PC-9 (cell line): ENCODE results near the gene ERCC5. TPM values are rescaled to one million over a fixed set of nuclear protein-coding genes. Genes with fewer than 3 reads are reported as not detected.

Source experiments
- BruUV-seq: library from RNA; stranded (reverse); fragments of 400-500 nt; replicated peaks from 2 replicates; lab custom pipeline; 2021; lab: Mats Ljungman, UMichigan
- CTCF ChIA-PET: fragments of 300-600 bp; sonication (Branson Sonifier 250); formaldehyde crosslinking; loops from one replicate; lab custom pipeline; 2022; ENCODE audit warnings: antibody characterized with exemption; lab: Charles Lee
- POLR2A ChIA-PET: fragments of 300-600 bp; sonication (Branson Sonifier 250); formaldehyde crosslinking; loops from one replicate; lab custom pipeline; 2022; ENCODE audit warnings: antibody characterized with exemption; ENCODE audit not compliant: unreplicated experiment; lab: Charles Lee
- DNase-seq, 2 experiments: peaks; one replicate each; pipeline versions ENCODE4 v3.0.0 to v3.0.0-alpha.2; 2015 to 2022; ENCODE audit warnings: mixed read lengths in 1 of 2
- H2AFZ ChIP-seq: fragments of 200-600 bp; sonication (generic); 2 replicates; pipeline ENCODE4 v1.8.1; 2017; ENCODE audit warnings: antibody characterized with exemption
- H3F3A ChIP-seq: fragments of 200-600 bp; sonication (generic); 2 replicates; pipeline ENCODE4 v1.8.1; 2017; ENCODE audit warnings: antibody characterized with exemption, mild to moderate bottlenecking, low read depth; ENCODE audit not compliant: insufficient read depth
- H3K27ac ChIP-seq: fragments of 200-600 bp; sonication (generic); 2 replicates; pipeline ENCODE4 v1.6.1; 2016; ENCODE audit warnings: mixed run types
- H3K27me3 ChIP-seq: fragments of 200-600 bp; sonication (generic); 2 replicates; pipeline ENCODE4 v1.6.1; 2016; ENCODE audit warnings: low read depth, mixed run types; ENCODE audit not compliant: insufficient read depth
- H3K36me3 ChIP-seq: fragments of 200-600 bp; sonication (generic); 2 replicates; pipeline ENCODE4 v1.6.1; 2016; ENCODE audit warnings: low read depth, mixed run types
- H3K4me1 ChIP-seq: fragments of 200-600 bp; sonication (generic); replicated peaks from 2 replicates; pipeline ENCODE4 v1.6.1; 2016; ENCODE audit warnings: mixed run types; ENCODE audit not compliant: insufficient read depth
- H3K4me2 ChIP-seq: fragments of 200-600 bp; sonication (generic); 2 replicates; pipeline ENCODE4 v1.6.1; 2017; ENCODE audit warnings: mixed run types
- H3K4me3 ChIP-seq: fragments of 200-600 bp; sonication (generic); 2 replicates; pipeline ENCODE4 v1.6.1; 2016; ENCODE audit warnings: mixed run types
- H3K79me2 ChIP-seq: fragments of 200-600 bp; sonication (generic); 2 replicates; pipeline ENCODE4 v1.6.1; 2017; ENCODE audit warnings: low read depth, mixed run types
- H3K9me2 ChIP-seq: fragments of 200-600 bp; sonication (generic); 2 replicates; pipeline ENCODE4 v1.8.1; 2017; ENCODE audit warnings: mild to moderate bottlenecking; ENCODE audit not compliant: insufficient read depth
- H3K9me3 ChIP-seq: fragments of 200-600 bp; sonication (generic); 2 replicates; pipeline ENCODE4 v1.8.1; 2016; ENCODE audit warnings: low read depth; ENCODE audit not compliant: insufficient read depth
- H4K20me1 ChIP-seq: fragments of 200-600 bp; sonication (generic); 2 replicates; pipeline ENCODE4 v1.8.1; 2017; ENCODE audit not compliant: insufficient read depth
- CTCF ChIP-seq: fragments of 200-600 bp; sonication (generic); conservative IDR thresholded peaks from 2 replicates; pipeline ENCODE4 v1.6.1; 2017; ENCODE audit warnings: mixed run types, antibody characterized with exemption, mild to moderate bottlenecking, moderate library complexity
- EZH2 ChIP-seq: fragments of 200-600 bp; sonication (generic); IDR thresholded peaks from 2 replicates; pipeline ENCODE4 v1.8.0; 2017; ENCODE audit warnings: antibody characterized with exemption, low read depth
- intact Hi-C: fragments of 100-400 bp; cut with micrococcal nuclease; formaldehyde crosslinking; loops from one replicate; pipeline ENCODE4 v1.10.0; 2022; ENCODE audit not compliant: unreplicated experiment
- total RNA-seq: library from RNA; stranded (reverse); gene quantifications from 2 replicates; pipeline ENCODE4 v1.2.3, GENCODE V29; 2021

The ERCC5 gene
- total RNA-seq, 1 experiment from 2014 or later, result 33.9 TPM

GRCh38 chr13:102873653-102874052, 27.8 kb downstream of the ERCC5 start:
- H3K4me2 ChIP-seq, result no peak overlapping the region

GRCh38 chr13:102875256-102875655, 29.4 kb downstream of the ERCC5 start:
- H3K36me3 ChIP-seq, result peaks cover 51% of the 10 kb centered on the region
- DNase-seq, result no peak
- no peaks in the 10 kb centered on the region for H3K9me3 ChIP-seq
- H3K79me2 ChIP-seq, result peaks cover 7% of the 10 kb centered on the region; the same call in 1 of the 2 replicates
- no peak overlapping the region for H3K4me3 ChIP-seq
- TF ChIP-seq EZH2 (no peak), CTCF (no peak)
- H3K4me2 ChIP-seq, result no peak overlapping the region
- no peaks in the 10 kb centered on the region for H3K9me2 ChIP-seq
- peaks cover 5% of the 10 kb centered on the region for H4K20me1 ChIP-seq
- no peaks in the 10 kb centered on the region for H3K27me3 ChIP-seq
- no TSS peak for BruUV-seq
- H3F3A ChIP-seq, result no peaks in the 10 kb centered on the region; the same call in 1 of the 2 replicates
- POLR2A ChIA-PET, result interaction anchor here (0.5 kb wide), 1 partner anchor 10 kb away, joined by 3 read pairs; no protein-coding TSS in a partner anchor
- intact Hi-C loops, result no loop called here
- H3K27ac ChIP-seq, result no peak overlapping the region
- no peak overlapping the region for H2AFZ ChIP-seq
- CTCF ChIA-PET, result no interaction called here
- peaks cover 8% of the 10 kb centered on the region for H3K4me1 ChIP-seq

More at GRCh38 chr13:102873653-102874052, 27.8 kb downstream of the ERCC5 start:
- BruUV-seq, result no TSS peak
- Histone ChIP-seq H3K27me3 (no peaks in the 10 kb centered on the region), H2AFZ (no peak overlapping the region), H3K4me1 (peaks cover 8% of the 10 kb centered on the region), H3F3A (peaks cover 4% of the 10 kb centered on the region; the same call in 1 of the 2 replicates), H3K4me3 (no peak overlapping the region), H3K36me3 (peaks cover 55% of the 10 kb centered on the region), H3K9me3 (no peaks in the 10 kb centered on the region), H4K20me1 (peaks cover 9% of the 10 kb centered on the region), H3K9me2 (no peaks in the 10 kb centered on the region), H3K27ac (no peak overlapping the region), H3K79me2 (peaks cover 7% of the 10 kb centered on the region; the same call in 1 of the 2 replicates)
- CTCF ChIA-PET, result interaction anchor here (0.5 kb wide), 1 partner anchor 1218 kb away, joined by 5 read pairs; no protein-coding TSS in a partner anchor
- TF ChIP-seq CTCF, result no peak
- no peak for DNase-seq
- intact Hi-C loops, result no loop called here
- POLR2A ChIA-PET, result no interaction called here

GRCh38 chr13:102877303-102877702, 31.5 kb downstream of the ERCC5 start:
- Histone ChIP-seq H3K9me3 (no peaks in the 10 kb centered on the region), H2AFZ (no peak overlapping the region), H3K4me2 (no peak overlapping the region), H3K27ac (no peak overlapping the region), H3K79me2 (no peaks in the 10 kb centered on the region), H3K4me1 (peaks cover 8% of the 10 kb centered on the region), H3K27me3 (no peaks in the 10 kb centered on the region), H3K9me2 (no peaks in the 10 kb centered on the region), H3F3A (no peaks in the 10 kb centered on the region), H3K4me3 (no peak overlapping the region), H3K36me3 (peaks cover 37% of the 10 kb centered on the region), H4K20me1 (no peaks in the 10 kb centered on the region)
- POLR2A ChIA-PET, result interaction anchor here (0.7 kb wide), 1 partner anchor 281 kb away, joined by 4 read pairs; no protein-coding TSS in a partner anchor
- BruUV-seq, result no TSS peak
- DNase-seq, result no peak
- intact Hi-C loops, result no loop called here
- CTCF ChIA-PET, result interaction anchor here (0.5 kb wide), 1 partner anchor 37 kb away, joined by 5 read pairs; no protein-coding TSS in a partner anchor
- no peak for TF ChIP-seq EZH2
- no peak for TF ChIP-seq CTCF
